GM19463 (cell line): ENCODE measurements around the gene SYT9.

Experiments used
- ATAC-seq: cut with Tn5 transposase; IDR thresholded peaks from one replicate; pipeline ENCODE4 v1.9.1; 2021; ENCODE audit warnings: mild to moderate bottlenecking, moderate library complexity; ENCODE audit not compliant: unreplicated experiment

Gene SYT9

GRCh38 chr11:7457211-7457610 is 205.5 kb downstream of the SYT9 start:
- ATAC-seq: no peak

DNA sequence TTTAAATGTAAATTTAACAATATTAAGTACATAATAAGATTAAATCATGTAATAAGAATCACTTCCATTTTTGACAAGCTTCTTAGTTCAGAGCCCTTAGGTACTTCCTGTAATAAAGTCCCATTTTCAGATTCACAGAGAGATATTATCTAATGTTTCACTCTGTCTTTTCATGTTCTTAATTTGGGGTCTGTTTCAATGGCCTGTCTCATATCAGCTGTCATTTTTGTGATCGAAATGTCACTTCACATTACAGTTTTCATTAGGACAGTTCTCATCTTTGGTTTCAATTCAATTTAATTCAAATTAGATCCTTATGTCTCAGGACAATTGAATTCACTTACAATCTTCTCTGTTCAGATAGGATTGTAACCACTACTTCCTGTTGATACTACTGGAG is 211.0 kb downstream of the SYT9 start:
- ATAC-seq: no peak

DNA sequence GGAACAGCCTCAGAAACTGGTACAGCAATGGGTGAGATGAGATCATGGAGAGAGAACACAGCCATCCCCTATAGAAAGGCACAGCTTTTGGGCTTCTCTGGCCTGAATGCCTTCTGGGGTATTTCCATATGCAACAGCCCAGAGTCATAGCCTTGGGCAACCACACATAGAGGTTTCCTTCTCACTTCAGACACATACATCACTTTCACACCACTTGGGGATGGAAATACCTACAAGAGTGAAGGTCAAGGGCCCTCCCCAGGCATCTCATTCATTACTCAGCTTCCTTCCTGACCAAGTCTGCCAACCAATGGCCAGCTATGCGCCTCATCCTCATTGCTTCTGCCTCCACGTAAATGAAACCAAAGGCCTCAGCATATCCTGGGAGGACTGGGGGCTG is 215.9 kb downstream of the SYT9 start:
- peak; percentile 97 for ATAC-seq

- ATAC-seq: no peak
Measured at GRCh38 chr11:7469351-7469865, 217.7 kb downstream of the SYT9 start.

- ATAC-seq: no peak
Measured at GRCh38 chr11:7471071-7471470, 219.4 kb downstream of the SYT9 start.

DNA sequence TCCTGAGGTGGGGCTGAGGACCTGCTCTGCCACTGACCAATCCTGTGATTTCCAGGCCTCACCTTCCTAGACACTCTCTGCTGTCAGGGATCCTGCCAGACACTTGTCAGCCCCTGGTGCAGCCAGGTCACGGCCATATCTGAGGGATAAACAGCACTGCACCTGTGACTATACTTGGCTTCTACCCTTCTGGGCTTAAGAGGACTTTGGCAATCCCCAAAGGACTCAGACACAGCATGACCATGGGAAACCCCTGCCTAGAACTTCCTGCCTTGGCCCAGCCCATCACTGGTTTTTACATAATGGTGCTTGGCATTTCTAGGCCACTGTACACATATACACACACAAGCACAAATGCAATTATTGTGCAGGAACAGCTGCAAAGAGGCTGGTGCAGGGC is 222.0 kb downstream of the SYT9 start:
- peak; percentile 99 for ATAC-seq

DNA sequence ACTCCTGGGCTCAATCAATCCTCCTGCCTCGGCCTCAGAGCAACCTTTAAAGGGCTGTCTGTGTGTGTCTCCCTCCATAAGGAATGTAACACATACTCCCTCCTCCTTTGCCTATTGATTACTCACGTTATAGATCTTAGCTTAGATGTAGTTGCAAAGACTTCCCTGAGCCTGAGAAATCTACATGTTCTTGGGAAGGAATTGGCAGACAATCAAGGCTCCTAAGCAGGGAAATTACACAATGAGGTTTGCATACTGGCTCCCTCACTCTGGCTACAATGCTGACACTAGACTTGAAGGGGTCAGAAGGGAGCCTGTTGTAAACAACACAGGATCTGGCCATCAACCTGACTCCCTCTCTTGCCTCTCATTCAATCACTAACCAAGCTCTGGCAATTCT is 228.4 kb downstream of the SYT9 start:
- no peak for ATAC-seq

DNA sequence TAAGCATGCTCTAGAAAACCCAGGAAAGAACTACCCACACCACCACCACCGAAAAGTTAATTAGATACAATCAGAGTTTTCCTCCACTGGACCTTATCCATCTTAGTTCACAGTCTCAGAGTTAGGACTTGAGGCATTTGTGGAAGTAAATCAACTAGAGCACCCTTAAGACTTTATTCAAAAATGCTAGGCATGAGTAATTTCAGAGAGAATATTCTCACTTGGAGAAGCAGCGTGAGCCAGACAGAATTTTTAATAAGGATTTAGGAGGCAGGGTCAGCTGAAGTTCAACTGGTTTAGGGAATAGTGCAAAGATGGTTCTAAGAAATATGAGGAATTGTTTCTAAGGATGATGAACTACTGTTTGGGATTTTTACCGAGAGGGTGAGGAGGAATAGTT is 232.4 kb downstream of the SYT9 start:
- no peak for ATAC-seq

DNA sequence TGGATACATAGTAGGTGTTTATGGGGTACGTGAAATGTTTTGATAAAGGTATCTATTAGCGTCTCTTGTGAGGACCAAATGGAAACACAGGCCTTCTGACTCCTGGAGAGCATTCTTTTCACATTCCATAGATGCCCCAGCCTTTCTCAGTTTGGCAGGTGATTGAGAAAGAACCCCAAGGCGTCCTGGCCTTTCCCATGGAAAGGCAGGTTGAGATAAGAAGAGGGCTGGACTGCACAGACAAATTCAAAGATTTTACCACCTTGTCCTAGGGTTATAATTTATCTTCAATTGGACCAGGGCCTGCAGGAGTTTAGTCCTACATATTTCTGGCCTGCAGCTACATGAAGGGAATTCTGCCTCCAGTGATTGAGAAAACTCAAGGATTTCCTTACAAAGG is 232.9 kb downstream of the SYT9 start:
- no peak for ATAC-seq

- ATAC-seq: no peak
Measured at GRCh38 chr11:7485186-7486097, 233.7 kb downstream of the SYT9 start, which contains the start of gene OLFML1. TSS of gene OLFML1 (plus strand) at chr11:7485506. CDS start at chr11:7485876, 370 bp downstream.

DNA sequence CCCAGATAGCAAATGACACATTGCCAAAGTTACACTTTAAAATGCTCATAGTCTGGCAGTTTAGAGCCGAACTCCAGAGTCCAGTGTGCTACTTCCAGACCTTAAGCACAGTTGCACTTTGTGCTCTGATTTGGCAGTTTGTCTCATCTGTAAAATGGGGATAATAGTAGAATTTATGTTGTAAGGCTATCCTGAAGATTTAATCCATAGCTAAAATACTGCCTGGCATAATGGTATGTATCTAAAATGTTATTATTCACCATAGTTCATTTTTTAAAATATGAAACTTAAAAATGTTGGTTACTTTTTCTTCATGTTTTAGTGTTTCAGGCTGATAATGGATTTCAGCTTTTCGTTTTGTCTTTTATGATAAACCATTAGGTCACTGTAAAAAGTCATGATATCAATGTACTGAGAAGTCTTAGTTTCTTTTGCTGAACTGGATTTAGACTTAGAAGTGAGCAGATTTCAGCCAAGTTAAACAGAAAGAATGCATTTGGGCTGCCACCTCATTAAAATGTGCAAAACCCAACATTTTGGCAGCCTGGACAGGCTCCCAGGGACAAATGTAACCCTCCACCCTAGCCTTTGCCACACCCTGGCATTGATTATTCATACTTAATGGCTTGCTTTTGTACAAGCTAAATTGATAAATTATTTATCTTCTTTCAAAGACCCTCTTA is 234.5 kb downstream of the SYT9 start:
- ATAC-seq: no peak

- no peak for ATAC-seq
Measured at GRCh38 chr11:7486781-7487140, 235.1 kb downstream of the SYT9 start.

DNA sequence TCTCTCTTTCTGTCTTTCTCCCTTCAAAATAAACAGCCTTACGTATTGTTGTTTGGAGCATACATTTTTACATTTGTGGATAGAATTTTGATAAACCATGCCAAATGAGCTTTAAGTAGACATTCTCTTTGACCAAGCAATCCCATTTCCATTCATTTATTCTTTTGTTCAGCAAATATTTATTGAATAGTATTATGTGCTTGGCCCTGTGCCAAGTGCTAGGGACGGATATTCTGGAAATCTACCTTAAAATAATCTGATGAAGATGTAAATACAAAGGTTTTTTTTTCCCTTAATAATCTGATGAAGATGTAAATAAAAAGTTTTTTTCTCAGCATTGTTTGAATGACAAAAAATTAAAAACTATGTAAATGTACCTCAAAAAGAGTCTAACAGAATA is 235.7 kb downstream of the SYT9 start:
- ATAC-seq: no peak

GRCh38 chr11:7488681-7489080 is 237.0 kb downstream of the SYT9 start:
- ATAC-seq: no peak

DNA sequence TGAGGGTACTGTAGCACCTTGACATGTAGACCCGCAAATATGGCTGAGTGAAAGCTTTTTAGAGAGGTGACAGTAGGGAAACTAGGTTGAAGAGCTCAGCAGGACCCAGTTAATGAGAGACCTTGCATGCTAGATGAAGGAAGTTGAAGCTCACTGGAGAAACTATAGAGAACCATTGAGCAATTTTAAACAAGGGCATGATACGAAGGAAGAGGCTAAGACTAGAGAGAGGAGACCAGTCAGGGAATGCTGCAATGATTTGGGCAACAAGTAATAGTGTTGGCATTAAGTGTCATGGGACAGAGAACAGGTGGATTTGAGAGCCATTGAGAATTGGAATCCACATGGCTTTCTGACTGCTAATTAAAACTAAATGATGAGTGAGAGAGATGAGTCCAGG is 237.7 kb downstream of the SYT9 start:
- ATAC-seq: no peak

DNA sequence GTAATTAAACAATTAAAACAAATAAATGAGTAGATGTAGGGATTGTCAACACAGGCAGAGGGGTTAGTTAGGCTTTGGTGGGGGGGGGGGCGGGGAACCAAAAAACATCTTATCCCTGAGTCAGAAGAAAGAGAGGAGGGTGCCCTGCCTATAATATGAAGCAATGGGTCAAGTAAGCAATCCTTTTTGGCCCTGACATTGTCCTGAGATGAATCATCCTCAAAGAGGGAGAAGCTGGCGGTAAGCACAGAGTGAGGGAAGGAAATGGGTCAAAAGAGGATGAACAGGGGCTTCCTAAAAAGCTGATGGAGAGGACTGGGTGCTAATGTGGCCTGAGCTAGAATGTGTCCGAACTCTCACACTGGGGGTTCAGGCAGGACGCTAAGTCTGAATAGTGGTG is 238.3 kb downstream of the SYT9 start:
- no peak for ATAC-seq

GRCh38 chr11:7490535-7490934 is 238.8 kb downstream of the SYT9 start:
- ATAC-seq: no peak

GRCh38 chr11:7492253-7492652 is 240.5 kb downstream of the SYT9 start:
- no peak for ATAC-seq

- no peak for ATAC-seq
Measured at GRCh38 chr11:7493670-7494069, 242.0 kb downstream of the SYT9 start.

- no peak for ATAC-seq
Measured at GRCh38 chr11:7494086-7494745, 242.5 kb downstream of the SYT9 start.

- peak; percentile 82 for ATAC-seq
Measured at GRCh38 chr11:7495882-7496551, 244.3 kb downstream of the SYT9 start.
